Dedifferentiated amniotic fluid mesenchymal stem cell (primary cell): ENCODE data around the gene DUT.

Source experiments
- DNase-seq: peaks from one replicate; pipeline ENCODE4 v3.0.0-alpha.2; 2016; ENCODE audit errors: extremely low spot score

DUT gene

GRCh38 chr15:48371550-48371949, 40.3 kb downstream of the DUT start:
- no peak for DNase-seq

- DNase-seq = no peak
Observed at GRCh38 chr15:48371961-48372360, 40.7 kb downstream of the DUT start.

- DNase-seq = peak; percentile 66
Observed at GRCh38 chr15:48373821-48374451, 42.7 kb downstream of the DUT start.

- no peak for DNase-seq
Observed at GRCh38 chr15:48374472-48374871, 43.2 kb downstream of the DUT start.

GRCh38 chr15:48375767-48376166, 44.5 kb downstream of the DUT start:
- DNase-seq = no peak

GRCh38 chr15:48380198-48380597, 49.0 kb downstream of the DUT start:
- DNase-seq = no peak

- no peak for DNase-seq
Observed at GRCh38 chr15:48381861-48382260, 50.6 kb downstream of the DUT start.

GRCh38 chr15:48383031-48383430, 51.8 kb downstream of the DUT start:
- DNase-seq = no peak

GRCh38 chr15:48384616-48385015, 53.4 kb downstream of the DUT start:
- DNase-seq = no peak

- DNase-seq = peak; percentile 89
Observed at GRCh38 chr15:48385031-48385830, 54.0 kb downstream of the DUT start.

- DNase-seq = no peak
Observed at GRCh38 chr15:48388016-48388851, 57.0 kb downstream of the DUT start.

- no peak for DNase-seq
Observed at GRCh38 chr15:48388910-48389309, 57.7 kb downstream of the DUT start.

- DNase-seq = peak; percentile 59
Observed at GRCh38 chr15:48389691-48390143, 58.5 kb downstream of the DUT start.

- DNase-seq = no peak
Observed at GRCh38 chr15:48391950-48392349, 60.7 kb downstream of the DUT start.

GRCh38 chr15:48392356-48392755, 61.1 kb downstream of the DUT start:
- no peak for DNase-seq
